Measurements from ENCODE around the gene KATNB1.

DNA sequence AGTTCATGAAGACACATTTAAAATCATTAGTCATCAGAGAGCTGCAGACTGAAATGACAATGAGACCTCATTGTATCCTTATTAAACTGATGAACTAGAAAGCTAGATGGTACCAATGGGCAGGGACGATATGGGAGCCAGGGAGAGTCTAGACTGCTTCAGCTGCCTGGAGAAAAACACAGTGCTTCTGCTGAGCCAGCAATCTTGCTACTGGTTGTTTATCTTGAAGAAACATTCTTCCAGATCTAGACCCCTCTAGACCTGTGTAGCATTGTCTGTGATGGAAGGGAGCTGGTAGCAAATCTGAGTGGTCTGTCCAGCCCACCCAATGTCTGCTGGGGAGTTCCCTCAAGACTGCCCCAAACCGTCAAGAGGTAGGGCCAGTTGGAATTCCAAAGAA lies 42.9 kb upstream of the KATNB1 start:
- TF ChIP-seq, protein P1, sequence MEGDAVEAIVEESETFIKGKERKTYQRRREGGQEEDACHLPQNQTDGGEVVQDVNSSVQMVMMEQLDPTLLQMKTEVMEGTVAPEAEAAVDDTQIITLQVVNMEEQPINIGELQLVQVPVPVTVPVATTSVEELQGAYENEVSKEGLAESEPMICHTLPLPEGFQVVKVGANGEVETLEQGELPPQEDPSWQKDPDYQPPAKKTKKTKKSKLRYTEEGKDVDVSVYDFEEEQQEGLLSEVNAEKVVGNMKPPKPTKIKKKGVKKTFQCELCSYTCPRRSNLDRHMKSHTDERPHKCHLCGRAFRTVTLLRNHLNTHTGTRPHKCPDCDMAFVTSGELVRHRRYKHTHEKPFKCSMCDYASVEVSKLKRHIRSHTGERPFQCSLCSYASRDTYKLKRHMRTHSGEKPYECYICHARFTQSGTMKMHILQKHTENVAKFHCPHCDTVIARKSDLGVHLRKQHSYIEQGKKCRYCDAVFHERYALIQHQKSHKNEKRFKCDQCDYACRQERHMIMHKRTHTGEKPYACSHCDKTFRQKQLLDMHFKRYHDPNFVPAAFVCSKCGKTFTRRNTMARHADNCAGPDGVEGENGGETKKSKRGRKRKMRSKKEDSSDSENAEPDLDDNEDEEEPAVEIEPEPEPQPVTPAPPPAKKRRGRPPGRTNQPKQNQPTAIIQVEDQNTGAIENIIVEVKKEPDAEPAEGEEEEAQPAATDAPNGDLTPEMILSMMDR (IDR thresholded peaks at IDR 0.05) = no peak
- TF ChIP-seq SMC3 (IDR thresholded peaks at IDR 0.05; ENCODE audit: low read depth, low read length) (no peak), EP300 (IDR thresholded peaks at IDR 0.05; ENCODE audit: borderline replicate concordance in 1 of 2, low read depth in 1 of 2, low read length in 1 of 2) (no peak), JUND (IDR thresholded peaks at IDR 0.05) (no peak), TAF1 (IDR thresholded peaks at IDR 0.05; ENCODE audit: borderline replicate concordance, low read depth, low read length) (no peak), YY1 (IDR thresholded peaks at IDR 0.05; ENCODE audit: low read depth) (no peak), EZH2phosphoT487 (IDR thresholded peaks at IDR 0.05; ENCODE audit: borderline replicate concordance, low read depth) (no peak)
- TF ChIP-seq, protein P2, sequence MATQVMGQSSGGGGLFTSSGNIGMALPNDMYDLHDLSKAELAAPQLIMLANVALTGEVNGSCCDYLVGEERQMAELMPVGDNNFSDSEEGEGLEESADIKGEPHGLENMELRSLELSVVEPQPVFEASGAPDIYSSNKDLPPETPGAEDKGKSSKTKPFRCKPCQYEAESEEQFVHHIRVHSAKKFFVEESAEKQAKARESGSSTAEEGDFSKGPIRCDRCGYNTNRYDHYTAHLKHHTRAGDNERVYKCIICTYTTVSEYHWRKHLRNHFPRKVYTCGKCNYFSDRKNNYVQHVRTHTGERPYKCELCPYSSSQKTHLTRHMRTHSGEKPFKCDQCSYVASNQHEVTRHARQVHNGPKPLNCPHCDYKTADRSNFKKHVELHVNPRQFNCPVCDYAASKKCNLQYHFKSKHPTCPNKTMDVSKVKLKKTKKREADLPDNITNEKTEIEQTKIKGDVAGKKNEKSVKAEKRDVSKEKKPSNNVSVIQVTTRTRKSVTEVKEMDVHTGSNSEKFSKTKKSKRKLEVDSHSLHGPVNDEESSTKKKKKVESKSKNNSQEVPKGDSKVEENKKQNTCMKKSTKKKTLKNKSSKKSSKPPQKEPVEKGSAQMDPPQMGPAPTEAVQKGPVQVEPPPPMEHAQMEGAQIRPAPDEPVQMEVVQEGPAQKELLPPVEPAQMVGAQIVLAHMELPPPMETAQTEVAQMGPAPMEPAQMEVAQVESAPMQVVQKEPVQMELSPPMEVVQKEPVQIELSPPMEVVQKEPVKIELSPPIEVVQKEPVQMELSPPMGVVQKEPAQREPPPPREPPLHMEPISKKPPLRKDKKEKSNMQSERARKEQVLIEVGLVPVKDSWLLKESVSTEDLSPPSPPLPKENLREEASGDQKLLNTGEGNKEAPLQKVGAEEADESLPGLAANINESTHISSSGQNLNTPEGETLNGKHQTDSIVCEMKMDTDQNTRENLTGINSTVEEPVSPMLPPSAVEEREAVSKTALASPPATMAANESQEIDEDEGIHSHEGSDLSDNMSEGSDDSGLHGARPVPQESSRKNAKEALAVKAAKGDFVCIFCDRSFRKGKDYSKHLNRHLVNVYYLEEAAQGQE (IDR thresholded peaks at IDR 0.05; ENCODE audit: low read depth, low read length) = no peak
- TF ChIP-seq, protein P3, sequence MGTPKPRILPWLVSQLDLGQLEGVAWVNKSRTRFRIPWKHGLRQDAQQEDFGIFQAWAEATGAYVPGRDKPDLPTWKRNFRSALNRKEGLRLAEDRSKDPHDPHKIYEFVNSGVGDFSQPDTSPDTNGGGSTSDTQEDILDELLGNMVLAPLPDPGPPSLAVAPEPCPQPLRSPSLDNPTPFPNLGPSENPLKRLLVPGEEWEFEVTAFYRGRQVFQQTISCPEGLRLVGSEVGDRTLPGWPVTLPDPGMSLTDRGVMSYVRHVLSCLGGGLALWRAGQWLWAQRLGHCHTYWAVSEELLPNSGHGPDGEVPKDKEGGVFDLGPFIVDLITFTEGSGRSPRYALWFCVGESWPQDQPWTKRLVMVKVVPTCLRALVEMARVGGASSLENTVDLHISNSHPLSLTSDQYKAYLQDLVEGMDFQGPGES (IDR thresholded peaks at IDR 0.05; ENCODE audit: low read depth, low read length) = no peak
